Fibroblast of the conjunctiva (primary cell): Measurements from ENCODE around the gene PYCARD.
A peak's percentile ranks its signal among the peaks of the same experiment; 100 is the strongest.
"Not testable (repeated sequence)": the region's sequence is repeated elsewhere in the genome, so short reads cannot be mapped to it uniquely, and the experiment has no call there.

Experiments
- DNase-seq: peaks from one replicate; pipeline ENCODE4 v3.0.0-alpha.2; 2010; ENCODE audit warnings: low read depth

The PYCARD gene

GRCh38 chr16:31202414-31203375 lies at the start of gene PYCARD:
Gene PYCARD (minus strand): TSS chr16:31202760. CDS start chr16:31202690, 70 bp downstream.
- no peak for DNase-seq

- no peak for DNase-seq
Observed at GRCh38 chr16:31251435-31251834, 48.9 kb upstream of the PYCARD start.

- no peak for DNase-seq
Observed at GRCh38 chr16:31250782-31251384, 48.3 kb upstream of the PYCARD start.

GRCh38 chr16:31248344-31248743 lies 45.8 kb upstream of the PYCARD start:
- no peak for DNase-seq

DNA sequence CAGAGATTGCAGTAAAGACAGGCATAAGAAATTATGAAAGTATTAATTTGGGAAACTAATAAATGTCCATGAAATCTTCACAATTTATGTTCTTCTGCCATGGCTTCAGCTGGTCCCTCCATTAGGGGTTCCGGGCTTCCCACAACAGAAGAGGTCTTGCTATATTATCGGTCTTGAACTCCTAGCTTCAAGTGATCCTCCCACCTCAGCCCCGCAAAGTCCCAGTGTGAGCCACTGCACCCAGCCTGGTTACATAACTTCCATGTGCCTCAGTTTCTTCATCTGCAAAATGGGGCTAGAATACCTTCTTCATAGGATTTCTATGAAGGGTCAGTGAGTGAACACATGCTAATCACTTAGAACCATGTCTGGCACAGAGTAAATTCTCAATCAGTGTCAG lies 43.7 kb upstream of the PYCARD start:
- DNase-seq: no peak

- DNase-seq: not testable (repeated sequence)
Observed at GRCh38 chr16:31245598-31245997, 43.0 kb upstream of the PYCARD start.

DNA sequence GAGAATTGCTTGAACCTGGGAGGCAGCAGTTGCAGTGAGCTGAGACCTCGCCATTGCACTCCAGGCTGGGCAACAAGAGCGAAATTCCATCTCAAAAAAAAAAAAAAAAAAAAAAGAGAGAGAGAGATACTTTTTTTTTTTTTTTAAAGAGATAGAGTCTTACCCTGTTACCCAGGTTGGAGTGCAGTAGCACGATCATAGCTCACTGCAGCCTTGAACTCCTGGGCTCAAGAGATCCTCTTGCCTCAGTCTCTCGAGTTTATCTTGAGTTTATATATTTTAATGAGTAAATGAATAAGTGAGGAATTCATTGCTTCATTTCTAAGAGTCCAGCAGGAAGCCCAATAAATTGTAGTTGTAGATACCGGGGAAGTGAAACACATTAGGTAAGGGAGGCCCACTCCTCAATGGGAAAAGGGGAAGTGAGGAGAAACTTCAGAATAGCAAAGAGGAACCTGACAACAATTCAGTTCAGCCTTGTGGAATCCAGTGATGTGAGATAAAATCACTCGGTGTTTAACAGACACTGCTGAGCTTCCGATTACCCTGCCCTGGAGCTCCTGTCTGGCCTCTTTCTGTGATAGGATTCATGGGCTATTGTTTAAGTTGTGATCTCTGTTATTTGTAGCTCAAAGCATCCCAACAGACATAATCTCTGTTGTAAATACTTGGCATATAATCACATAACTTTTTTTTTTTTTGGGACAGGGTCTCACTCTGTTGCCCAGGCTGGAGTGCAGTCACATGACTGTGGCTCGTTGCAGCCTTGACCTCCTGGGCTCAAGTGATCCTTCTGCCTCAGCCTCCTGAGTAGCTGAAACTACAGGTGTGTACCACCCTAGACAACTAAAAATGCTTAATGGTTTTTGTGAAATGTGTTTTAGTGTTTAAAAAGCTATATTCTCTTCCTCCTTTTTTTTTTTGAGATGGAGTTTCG lies 41.4 kb upstream of the PYCARD start:
- no peak for DNase-seq

DNA sequence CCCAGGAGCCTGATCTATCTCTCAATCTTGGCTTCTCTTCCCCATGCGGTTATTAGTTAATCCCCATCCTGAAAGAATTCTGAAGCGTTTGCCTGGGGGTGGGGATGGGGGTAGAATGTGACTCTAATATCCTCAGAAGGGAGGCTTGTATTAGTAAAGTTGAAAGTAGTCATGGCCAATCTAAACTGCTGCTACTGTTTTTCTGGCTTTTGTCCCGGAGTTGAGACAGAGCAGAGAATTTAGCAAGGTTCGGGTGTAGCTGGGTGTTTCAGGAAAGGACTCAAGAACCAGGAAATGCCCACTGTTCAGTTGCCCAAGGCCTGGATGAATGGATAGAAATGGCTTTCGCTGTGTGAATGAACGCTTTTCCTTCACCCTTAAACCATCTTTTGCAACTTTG lies 39.6 kb upstream of the PYCARD start:
- DNase-seq: peak; percentile 2

- DNase-seq: no peak
Observed at GRCh38 chr16:31238041-31238440, 35.5 kb upstream of the PYCARD start.

GRCh38 chr16:31229501-31229900 lies 26.9 kb upstream of the PYCARD start:
- DNase-seq: no peak

GRCh38 chr16:31228206-31228605 lies 25.6 kb upstream of the PYCARD start:
- DNase-seq: no peak

- no peak for DNase-seq
Observed at GRCh38 chr16:31225193-31225592, 22.6 kb upstream of the PYCARD start.

DNA sequence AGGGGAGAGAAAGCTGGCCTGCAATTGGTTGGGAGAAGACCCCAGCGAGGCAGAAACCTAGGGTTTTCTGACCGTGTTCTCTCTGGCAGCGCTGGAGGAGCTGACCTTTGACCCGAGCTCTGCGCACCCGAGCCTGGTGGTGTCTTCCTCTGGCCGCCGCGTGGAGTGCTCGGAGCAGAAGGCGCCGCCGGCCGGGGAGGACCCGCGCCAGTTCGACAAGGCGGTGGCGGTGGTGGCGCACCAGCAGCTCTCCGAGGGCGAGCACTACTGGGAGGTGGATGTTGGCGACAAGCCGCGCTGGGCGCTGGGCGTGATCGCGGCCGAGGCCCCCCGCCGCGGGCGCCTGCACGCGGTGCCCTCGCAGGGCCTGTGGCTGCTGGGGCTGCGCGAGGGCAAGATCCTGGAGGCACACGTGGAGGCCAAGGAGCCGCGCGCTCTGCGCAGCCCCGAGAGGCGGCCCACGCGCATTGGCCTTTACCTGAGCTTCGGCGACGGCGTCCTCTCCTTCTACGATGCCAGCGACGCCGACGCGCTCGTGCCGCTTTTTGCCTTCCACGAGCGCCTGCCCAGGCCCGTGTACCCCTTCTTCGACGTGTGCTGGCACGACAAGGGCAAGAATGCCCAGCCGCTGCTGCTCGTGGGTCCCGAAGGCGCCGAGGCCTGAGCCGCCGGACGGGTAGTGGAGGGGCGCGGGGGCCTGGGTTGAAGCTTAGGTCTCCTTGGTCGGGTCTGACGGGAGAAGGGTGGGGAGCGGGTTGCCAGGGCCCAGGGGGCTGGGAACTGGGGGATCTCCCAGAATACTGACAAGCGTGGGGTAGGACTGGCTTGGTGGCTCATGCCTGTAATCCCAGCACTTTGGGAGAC lies 21.8 kb upstream of the PYCARD start:
- DNase-seq: no peak

DNA sequence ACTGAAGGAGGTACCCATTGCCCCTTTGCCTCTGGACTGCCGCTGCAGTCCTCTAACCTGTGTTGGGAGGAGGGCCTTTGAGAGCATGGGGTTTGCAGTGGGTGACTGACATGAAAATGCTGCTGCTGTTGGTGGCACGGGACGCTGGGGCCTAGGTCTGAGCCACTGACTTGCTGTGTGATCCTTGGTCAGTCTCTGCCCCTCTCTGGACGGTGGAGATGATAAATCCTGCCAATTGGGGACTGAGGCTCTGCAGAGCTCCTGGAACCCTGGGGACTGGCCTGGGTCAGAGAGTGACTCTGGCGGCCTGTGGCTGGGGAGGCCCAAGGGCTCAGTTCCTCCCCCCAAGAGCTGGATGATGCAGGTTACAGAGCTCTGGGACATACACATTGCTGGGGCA lies 20.5 kb upstream of the PYCARD start:
- DNase-seq: no peak

DNA sequence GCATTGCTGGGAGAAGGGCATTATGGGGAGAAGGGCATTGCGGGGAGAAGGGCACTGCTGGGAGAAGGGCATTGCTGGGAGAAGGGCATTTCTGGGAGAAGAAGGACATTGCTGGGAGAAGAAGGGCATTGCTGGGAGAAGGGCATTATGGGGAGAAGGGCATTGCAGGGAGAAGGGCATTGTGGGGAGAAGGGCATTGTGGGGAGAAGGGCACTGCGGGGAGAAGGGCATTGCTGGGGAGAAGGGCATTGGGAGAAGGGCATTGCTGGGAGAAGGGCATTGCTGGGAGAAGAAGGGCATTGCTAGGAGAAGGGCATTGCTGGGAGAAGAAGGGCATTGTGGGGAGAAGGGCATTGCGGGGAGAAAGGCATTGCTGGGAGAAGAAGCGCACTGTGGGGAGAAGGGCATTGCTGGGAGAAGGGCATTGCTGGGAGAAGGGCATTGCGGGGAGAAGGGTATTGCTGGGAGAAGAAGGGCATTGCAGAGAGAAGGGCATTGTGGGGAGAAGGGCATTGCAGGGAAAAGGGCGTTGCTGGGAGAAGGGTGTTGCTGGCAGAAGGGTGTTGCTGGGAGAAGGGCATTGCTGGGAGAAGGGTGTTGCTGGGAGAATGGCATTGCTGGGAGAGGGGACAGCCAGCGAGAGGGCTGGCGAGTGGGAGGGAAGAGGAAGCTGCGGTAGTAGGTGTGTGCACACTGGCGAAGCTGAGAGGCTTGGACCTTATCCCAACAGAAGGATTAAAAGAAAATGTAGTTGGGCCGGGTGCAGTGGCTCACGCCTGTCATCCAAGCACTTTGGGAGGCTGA lies 19.0 kb upstream of the PYCARD start:
- DNase-seq: no peak

GRCh38 chr16:31219154-31219741 lies 16.7 kb upstream of the PYCARD start:
- DNase-seq: no peak

GRCh38 chr16:31217136-31217530 lies 14.6 kb upstream of the PYCARD start:
- no peak for DNase-seq

GRCh38 chr16:31216422-31217135 lies 14.0 kb upstream of the PYCARD start, which contains the start of gene PYDC1:
Gene PYDC1 (minus strand): TSS chr16:31217135. CDS start chr16:31217028, 107 bp downstream.
- no peak for DNase-seq
